ENCODE data around the gene MATN1.

MATN1 gene

GRCh38 chr1:30730346-30731108 lies 7.1 kb upstream of the MATN1 start:
- DNase-seq = no peak

GRCh38 chr1:30729901-30730300 lies 6.5 kb upstream of the MATN1 start:
- no peak for DNase-seq

GRCh38 chr1:30728832-30729638 lies 5.7 kb upstream of the MATN1 start:
- no peak for DNase-seq

- DNase-seq = no peak
Observed at GRCh38 chr1:30728340-30728739, 5.0 kb upstream of the MATN1 start.

GRCh38 chr1:30727824-30728223 lies 4.4 kb upstream of the MATN1 start:
- no peak for DNase-seq

GRCh38 chr1:30726773-30727684 lies 3.6 kb upstream of the MATN1 start:
- no peak for DNase-seq

GRCh38 chr1:30726236-30726635 lies 2.9 kb upstream of the MATN1 start:
- DNase-seq = no peak

GRCh38 chr1:30725450-30726095 lies 2.2 kb upstream of the MATN1 start:
- no peak for DNase-seq

GRCh38 chr1:30724655-30725421 lies 1.5 kb upstream of the MATN1 start:
- DNase-seq = no peak

GRCh38 chr1:30724175-30724574 lies 790 bp upstream of the MATN1 start:
- no peak for DNase-seq

- no peak for DNase-seq
Observed at GRCh38 chr1:30721812-30722537, 1.4 kb downstream of the MATN1 start.

GRCh38 chr1:30721341-30721793 lies 2.0 kb downstream of the MATN1 start:
- no peak for DNase-seq

- DNase-seq = no peak
Observed at GRCh38 chr1:30720271-30721223, 2.8 kb downstream of the MATN1 start.

GRCh38 chr1:30719406-30720270 lies 3.7 kb downstream of the MATN1 start:
- no peak for DNase-seq

GRCh38 chr1:30718636-30719405 lies 4.6 kb downstream of the MATN1 start:
- DNase-seq = peak; percentile 73

GRCh38 chr1:30718091-30718635 lies 5.2 kb downstream of the MATN1 start:
- DNase-seq = peak; percentile 100

GRCh38 chr1:30716646-30717045 lies 6.7 kb downstream of the MATN1 start:
- DNase-seq = no peak

GRCh38 chr1:30715886-30716285 lies 7.5 kb downstream of the MATN1 start:
- DNase-seq = no peak
